GM15510 (cell line): ENCODE data around the gene KCNK7.
A peak's percentile ranks its signal among the peaks of the same experiment; 100 is the strongest.

Experiments
- POLR2A ChIP-seq: IDR thresholded peaks from 3 replicates; pipeline ENCODE4 v1.6.1; 2011; ENCODE audit warnings: borderline replicate concordance; ENCODE audit not compliant: insufficient read length; ENCODE audit errors: extremely low read depth

KCNK7 gene

DNA sequence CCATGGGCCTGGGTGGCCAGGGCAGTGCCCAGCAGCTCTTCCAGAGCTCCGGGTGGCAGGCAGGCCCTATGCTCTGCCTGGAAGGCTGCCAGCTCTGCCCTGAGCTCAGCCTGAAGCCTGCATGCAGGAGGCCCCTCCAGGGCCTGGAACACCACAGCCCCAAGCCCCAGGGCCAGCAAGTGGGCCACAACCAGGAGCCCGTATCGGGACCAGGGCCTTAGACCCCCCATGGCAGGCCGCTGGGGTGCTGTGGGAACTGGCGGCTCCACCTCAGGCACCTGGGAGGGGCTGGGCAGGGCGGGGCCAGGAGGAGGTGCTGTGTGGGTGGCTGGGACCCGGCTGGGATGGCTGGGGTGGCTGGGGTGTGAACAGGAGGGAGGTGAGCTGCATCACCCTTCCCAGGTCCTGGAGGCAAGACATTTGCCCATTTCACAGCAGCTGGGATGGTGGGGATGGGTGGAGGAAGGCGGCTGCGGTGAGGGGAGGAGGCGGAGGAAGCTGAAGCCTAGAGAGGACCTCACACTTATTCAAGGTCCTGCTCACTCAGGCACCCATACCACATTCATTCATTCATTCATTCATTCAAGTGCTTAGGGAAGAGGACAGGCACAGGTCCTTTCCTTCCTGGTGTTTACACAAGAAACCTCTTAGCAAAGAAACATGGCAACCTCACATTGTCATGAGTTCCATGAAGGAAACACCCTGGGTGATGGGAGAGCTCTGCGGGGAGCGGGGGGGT lies at the start of gene KCNK7:
TSS of gene KCNK7 (minus strand) at position 258 of the 739 bp plus-strand sequence. CDS start at position 230, 28 bp downstream.
- TF ChIP-seq POLR2A, result no peak

DNA sequence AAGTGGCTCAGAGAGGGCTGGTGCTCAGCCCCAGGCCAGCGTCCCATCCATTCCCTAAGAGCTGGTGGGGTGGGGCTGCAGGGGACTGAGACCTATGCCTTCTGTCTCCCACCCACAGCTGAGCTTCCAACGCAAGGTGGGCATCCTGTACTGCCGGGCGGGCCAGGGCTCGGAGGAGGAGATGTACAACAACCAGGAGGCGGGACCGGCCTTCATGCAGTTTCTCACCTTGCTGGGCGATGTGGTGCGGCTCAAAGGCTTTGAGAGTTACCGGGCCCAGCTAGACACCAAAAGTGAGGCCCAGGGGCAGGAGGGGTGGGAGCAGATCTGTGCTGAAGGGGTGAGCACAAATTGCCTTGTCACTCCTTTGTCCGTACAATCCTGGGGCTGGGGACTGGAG lies 49.2 kb upstream of the KCNK7 start:
- no peak for TF ChIP-seq POLR2A

DNA sequence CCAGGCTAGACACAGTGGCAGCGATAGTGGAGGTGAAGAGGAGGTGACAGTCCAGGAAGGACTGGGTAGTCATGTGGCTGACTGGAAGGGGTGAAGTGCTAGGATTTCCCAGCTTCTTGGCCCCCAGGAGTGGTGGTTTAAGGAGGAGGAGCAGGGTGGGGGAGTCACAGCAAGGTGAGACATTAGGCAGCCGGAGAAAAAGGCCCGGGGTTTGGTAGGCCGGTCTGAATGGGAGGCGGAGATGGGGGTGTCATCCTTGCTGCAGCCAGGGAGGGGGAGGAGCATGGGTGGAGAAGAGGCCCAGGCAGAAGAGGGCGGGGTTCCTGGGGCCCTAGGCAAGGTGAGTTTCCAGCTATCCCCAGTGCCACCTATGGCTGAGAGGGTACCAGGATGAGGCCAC lies 48.4 kb upstream of the KCNK7 start:
- TF ChIP-seq POLR2A, result no peak

- TF ChIP-seq POLR2A, result no peak
Observed at GRCh38 chr11:65642014-65642671, 46.5 kb upstream of the KCNK7 start.

DNA sequence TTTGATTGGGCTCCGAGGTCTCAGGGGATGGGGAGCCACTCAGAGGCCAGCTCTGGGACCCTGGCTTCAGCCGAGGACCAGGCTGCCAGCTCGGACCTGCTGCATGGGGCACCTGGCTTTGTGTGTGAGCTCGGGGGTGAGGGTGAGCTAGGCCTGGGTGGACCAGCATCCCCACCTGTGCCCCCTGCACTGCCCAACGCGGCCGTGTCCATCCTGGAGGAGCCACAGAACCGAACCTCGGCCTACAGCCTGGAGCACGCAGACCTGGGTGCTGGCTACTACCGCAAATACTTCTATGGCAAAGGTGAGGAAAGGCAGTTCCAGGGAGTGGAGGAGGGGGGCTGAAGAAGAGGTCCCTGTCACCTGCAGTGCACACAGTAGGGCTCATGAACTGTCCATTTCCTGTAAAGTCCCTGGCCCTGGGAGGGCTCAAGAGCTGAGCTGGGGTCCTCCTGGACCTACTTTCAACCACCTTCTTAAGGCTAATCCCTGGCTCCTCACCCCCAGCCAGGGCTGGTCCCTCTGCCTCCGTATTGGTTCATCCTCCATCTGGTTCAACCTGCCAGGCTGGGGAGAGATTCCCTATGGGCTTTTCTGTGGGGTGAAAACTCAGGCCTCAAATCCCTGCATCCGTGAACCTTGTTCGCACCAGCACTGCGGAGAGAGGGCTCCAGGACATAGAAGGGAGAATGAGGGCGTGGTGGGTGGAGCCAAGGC lies 45.9 kb upstream of the KCNK7 start:
- TF ChIP-seq POLR2A, result no peak

GRCh38 chr11:65640483-65641296 lies 45.1 kb upstream of the KCNK7 start:
- TF ChIP-seq POLR2A, result no peak

DNA sequence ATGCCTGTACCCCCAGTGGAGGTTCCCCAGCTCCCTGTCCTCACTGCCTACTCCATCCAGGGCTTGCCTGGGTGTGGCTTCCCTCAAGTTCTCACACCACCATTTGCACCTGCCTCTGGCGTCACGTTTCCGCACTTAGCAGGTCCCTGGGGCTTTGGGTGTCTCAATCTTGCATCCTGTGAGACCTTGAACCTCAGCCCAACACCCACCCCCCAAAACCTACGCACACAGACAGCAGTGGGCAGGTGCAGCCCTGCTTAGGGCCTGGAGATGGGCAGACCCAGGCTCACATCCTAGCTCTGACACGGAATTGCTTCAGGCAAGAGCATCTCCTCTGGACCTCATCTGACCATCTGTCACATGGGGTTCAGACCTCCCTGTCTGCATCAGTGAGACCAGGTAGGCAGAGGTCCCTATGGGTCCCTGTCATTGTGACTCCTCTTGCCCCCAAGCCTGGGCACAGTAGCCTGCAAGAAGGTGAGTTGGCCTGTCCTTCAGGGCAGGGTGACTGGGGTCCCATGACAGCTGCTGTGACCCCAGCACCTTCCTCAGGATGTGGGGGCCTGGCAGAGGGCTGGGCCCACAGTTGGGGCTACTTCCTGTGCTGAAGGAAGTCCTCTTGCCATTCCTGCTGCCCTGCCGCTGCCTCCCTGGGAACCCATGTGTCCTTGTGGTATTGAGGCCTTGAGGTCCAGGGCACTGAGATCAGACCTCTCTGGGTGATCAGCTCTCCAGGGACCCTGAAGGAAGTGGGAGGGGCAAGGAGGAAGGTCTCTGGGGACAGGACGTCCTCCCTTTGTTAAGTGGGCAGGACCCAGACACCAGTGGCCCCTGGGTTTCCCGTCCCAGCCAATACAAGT lies 44.3 kb upstream of the KCNK7 start:
- TF ChIP-seq POLR2A, result peak; percentile 61

- peak; percentile 69 for TF ChIP-seq POLR2A
Observed at GRCh38 chr11:65637794-65638419, 42.3 kb upstream of the KCNK7 start, which contains the start of gene SIPA1. Gene SIPA1 (plus strand): TSS chr11:65638101. CDS start chr11:65640922, 2,821 bp downstream.

GRCh38 chr11:65637032-65637557 lies 41.5 kb upstream of the KCNK7 start:
- TF ChIP-seq POLR2A, result no peak

DNA sequence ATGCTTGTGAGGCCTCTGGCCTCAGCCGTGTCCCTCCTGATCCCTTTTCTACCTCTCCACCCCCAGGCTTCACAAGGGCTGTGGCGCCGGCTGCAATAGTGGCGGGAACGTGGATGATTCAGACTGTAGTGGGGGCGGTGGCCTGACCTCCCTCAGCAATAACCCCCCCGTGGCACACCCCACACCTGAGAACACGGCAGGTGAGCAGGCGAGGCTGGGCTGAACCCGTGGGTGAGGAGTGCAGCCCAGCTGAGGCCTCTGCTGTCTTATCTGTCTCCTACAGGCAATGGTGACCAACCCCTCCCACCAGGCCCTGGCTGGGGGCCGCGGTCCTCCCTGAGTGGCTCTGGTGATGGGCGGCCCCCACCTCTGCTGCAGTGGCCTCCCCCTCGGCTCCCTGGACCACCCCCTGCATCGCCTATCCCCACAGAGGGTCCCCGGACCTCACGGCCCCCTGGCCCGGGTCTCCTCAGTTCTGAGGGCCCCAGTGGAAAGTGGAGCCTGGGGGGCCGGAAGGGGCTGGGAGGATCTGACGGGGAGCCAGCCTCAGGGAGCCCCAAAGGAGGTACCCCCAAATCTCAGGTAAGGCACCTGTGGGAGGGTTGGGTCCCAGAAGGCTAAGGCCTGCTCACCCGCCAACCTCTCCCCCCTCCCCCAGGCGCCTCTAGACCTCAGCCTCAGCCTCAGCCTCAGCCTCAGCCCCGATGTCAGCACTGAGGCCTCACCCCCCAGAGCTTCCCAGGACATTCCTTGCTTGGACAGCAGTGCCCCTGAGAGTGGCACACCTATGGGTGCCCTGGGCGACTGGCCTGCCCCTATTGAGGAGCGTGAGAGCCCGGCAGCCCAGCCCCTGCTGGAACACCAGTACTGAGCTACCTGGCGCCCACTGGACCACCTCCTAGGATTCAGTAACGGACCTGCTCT lies 40.8 kb upstream of the KCNK7 start:
- TF ChIP-seq POLR2A, result no peak

GRCh38 chr11:65634905-65635731 lies 39.5 kb upstream of the KCNK7 start:
- TF ChIP-seq POLR2A, result no peak
